Measurements from ENCODE around the gene SGTA.

The SGTA gene

GRCh38 chr19:2736550-2737190, 46.4 kb downstream of the SGTA start:
- TF ChIP-seq REST (IDR thresholded peaks at IDR 0.05; ENCODE audit: insufficient read depth in 1 of 2, low read depth in 2 of 2, low read length in 2 of 2): no peak
- TF ChIP-seq FOXP2 (optimal IDR thresholded peaks at IDR 0.05; ENCODE audit: borderline replicate concordance, extremely low read depth, extremely low read length, insufficient read depth): no peak
- no peak for TF ChIP-seq POLR2AphosphoS5 (IDR thresholded peaks at IDR 0.05; ENCODE audit: low read depth, low read length)
- no peak for TF ChIP-seq SIN3A (IDR thresholded peaks at IDR 0.05; ENCODE audit: borderline replicate concordance, insufficient read depth, low read length)
- TF ChIP-seq TAF1 (IDR thresholded peaks at IDR 0.05; ENCODE audit: borderline replicate concordance, insufficient read depth, low read length): no peak

- no peak for TF ChIP-seq FOXP2 (optimal IDR thresholded peaks at IDR 0.05; ENCODE audit: borderline replicate concordance, extremely low read depth, extremely low read length, insufficient read depth)
- TF ChIP-seq REST (IDR thresholded peaks at IDR 0.05; ENCODE audit: insufficient read depth in 1 of 2, low read depth in 2 of 2, low read length in 2 of 2): no peak
- no peak for TF ChIP-seq POLR2AphosphoS5 (IDR thresholded peaks at IDR 0.05; ENCODE audit: low read depth, low read length)
- no peak for TF ChIP-seq SIN3A (IDR thresholded peaks at IDR 0.05; ENCODE audit: borderline replicate concordance, insufficient read depth, low read length)
- no peak for TF ChIP-seq TAF1 (IDR thresholded peaks at IDR 0.05; ENCODE audit: borderline replicate concordance, insufficient read depth, low read length)
Observed at GRCh38 chr19:2735374-2735773, 47.7 kb downstream of the SGTA start.

- TF ChIP-seq FOXP2 (optimal IDR thresholded peaks at IDR 0.05; ENCODE audit: borderline replicate concordance, extremely low read depth, extremely low read length, insufficient read depth) (no peak), POLR2AphosphoS5 (IDR thresholded peaks at IDR 0.05; ENCODE audit: low read depth, low read length) (no peak), REST (IDR thresholded peaks at IDR 0.05; ENCODE audit: insufficient read depth in 1 of 2, low read depth in 2 of 2, low read length in 2 of 2) (no peak), SIN3A (IDR thresholded peaks at IDR 0.05; ENCODE audit: borderline replicate concordance, insufficient read depth, low read length) (no peak), TAF1 (IDR thresholded peaks at IDR 0.05; ENCODE audit: borderline replicate concordance, insufficient read depth, low read length) (no peak)
Observed at GRCh38 chr19:2734589-2735288, 48.3 kb downstream of the SGTA start.

- TF ChIP-seq FOXP2 (optimal IDR thresholded peaks at IDR 0.05; ENCODE audit: borderline replicate concordance, extremely low read depth, extremely low read length, insufficient read depth) (no peak), POLR2AphosphoS5 (IDR thresholded peaks at IDR 0.05; ENCODE audit: low read depth, low read length) (no peak)
Observed at GRCh38 chr19:2733930-2734588, 49.0 kb downstream of the SGTA start.

- TF ChIP-seq REST (IDR thresholded peaks at IDR 0.05; ENCODE audit: insufficient read depth in 1 of 2, low read depth in 2 of 2, low read length in 2 of 2) (no peak), TAF1 (IDR thresholded peaks at IDR 0.05; ENCODE audit: borderline replicate concordance, insufficient read depth, low read length) (no peak), FOXP2 (optimal IDR thresholded peaks at IDR 0.05; ENCODE audit: borderline replicate concordance, extremely low read depth, extremely low read length, insufficient read depth) (no peak), SIN3A (IDR thresholded peaks at IDR 0.05; ENCODE audit: borderline replicate concordance, insufficient read depth, low read length) (no peak), POLR2AphosphoS5 (IDR thresholded peaks at IDR 0.05; ENCODE audit: low read depth, low read length) (no peak)
Observed at GRCh38 chr19:2732883-2733282, 50.2 kb downstream of the SGTA start.

Measured in PFSK-1 (cell line).